ENCODE measurements around the gene SPTBN2.

Gene SPTBN2

DNA sequence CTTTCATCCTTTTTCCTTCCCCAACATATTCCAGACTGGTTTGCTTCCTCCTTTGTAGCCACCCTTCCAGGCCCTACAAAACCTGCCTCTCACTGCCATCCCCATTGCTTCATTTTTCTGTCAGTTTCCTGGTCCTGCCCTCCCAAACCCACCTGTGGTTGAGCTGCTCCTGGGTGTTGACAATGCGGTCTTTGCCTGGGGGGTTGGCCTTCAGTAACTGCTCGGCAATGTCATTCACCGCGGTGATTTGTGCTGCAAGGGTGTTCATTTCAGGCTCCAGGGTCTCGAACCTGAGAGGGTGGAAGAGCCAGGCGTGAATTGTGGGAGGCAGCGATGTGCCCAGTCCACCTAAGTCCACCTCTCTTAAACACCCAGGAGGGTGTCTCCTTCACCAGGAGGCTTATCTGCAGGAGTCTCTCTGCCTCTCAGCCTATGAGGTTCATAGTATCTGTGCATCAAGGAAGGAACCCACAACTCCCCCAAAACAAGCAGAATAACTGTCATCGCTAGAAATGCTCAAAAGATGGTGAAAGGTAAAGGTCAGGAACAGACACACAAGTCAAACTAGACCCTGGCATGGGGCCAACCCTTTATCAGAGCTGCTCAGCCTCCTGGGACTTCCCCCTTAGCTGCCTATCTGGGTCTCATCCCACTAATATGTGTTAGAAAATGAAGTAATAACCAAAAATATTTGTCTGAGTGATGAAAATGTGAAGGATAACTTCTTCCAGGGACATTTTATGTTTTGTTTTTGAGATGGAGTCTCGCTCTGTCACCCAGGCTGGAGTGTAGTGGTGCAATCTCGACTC is 27.4 kb downstream of the SPTBN2 start:
- DNase-seq, result no peak

- no peak for DNase-seq
Measured at GRCh38 chr11:66700742-66701141, 28.3 kb downstream of the SPTBN2 start.

GRCh38 chr11:66700337-66700736 is 28.7 kb downstream of the SPTBN2 start:
- DNase-seq, result no peak

GRCh38 chr11:66698491-66698890 is 30.5 kb downstream of the SPTBN2 start:
- DNase-seq, result no peak

GRCh38 chr11:66697988-66698387 is 31.0 kb downstream of the SPTBN2 start:
- DNase-seq, result no peak

DNA sequence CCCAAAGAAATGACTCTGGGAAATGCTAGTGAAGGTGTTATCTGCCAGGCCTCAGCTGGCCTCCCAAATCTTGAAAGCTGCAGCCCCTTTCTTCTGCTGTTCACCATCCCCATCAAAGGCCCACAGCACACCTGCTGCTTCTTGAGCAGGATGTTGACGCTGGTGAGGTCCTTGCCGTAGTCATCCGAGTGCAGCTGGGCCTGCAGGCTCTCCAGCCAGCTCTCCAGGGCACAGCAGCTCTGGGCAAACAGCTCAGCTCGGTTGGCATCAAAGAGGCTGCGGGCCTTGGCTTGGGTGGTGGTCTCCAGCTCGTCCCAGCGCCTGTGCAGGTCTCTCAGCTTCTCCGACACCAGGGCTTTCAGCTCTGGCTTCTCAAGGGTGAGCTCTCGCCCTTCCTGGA is 32.9 kb downstream of the SPTBN2 start:
- no peak for DNase-seq

DNA sequence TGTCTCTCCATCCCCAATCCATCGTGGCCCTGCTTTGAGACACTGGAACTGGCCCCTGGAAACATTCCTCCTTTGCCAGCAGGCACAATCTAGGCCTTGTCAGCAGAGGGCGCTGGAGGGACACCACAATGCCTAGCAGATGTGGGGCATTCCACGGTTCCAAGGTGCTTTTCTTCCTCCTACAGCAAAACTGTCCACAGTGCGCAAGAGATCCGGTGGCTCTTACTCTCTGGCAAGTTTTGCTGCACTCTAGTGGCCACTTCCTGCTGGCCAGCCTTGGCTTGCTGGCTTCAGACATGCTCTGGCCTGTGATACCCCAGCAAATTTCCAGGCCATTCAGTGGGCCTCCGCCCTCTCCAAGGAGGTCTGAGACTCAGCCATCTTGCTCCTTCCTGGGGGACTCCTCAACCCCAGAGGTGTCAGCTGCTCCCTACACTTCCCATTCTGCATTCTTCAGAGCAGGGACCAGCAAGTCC is 34.2 kb downstream of the SPTBN2 start:
- peak; percentile 61 to 83 (median 69) for DNase-seq

DNA sequence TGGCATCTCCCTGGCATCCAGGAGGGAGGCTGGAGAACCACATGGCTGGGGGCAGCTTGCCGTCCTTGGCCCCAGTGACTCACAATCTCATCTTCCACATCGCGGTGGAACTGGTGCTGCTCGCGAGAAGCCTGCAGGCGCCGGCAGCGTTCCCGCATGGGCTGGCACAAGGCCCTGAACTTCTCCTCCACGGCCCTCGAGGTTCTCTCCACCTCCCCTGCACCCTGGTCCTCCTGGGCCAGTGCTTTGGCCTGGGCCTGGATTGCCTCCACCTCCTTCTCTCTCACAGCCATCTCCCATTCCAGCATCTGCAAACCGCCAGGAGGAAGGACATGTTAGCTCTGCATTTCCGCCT is 35.0 kb downstream of the SPTBN2 start:
- no peak for DNase-seq

DNA sequence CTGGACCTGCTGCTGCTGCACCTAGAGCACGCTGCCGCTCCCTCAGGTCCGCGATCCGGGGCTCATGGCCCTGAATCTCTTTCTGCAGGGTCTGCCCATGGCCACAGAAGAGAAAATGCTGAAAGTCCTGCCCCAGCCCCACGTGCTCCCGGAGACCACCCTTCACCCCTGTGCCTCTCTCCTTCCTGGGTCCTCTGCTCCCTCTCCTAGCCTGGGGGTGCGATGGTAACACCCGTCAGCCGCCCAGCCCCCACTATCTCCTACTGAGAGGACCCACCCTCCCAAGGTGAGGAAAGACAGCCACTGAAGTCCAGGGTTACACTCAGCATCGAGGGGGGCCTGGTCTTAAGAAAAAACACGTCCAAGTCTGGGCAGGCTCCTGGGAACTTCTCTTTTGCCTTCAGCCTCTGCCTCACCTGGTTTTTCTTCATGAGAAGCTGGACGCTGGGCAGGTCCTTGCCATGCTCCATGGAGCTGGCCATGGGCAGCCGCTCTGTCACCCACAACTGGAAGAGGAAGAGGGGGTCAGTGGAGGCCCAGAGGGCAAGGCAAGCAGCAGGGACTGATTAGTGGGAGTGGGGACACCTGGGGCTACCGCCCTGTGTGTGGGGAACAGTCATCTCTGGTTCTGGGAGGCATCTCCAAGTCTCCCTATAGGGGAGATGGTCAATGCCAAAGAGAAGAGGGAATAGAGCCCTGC is 35.5 kb downstream of the SPTBN2 start:
- no peak for DNase-seq

- no peak for DNase-seq
Measured at GRCh38 chr11:66692871-66693331, 36.1 kb downstream of the SPTBN2 start.

- DNase-seq, result no peak
Measured at GRCh38 chr11:66692446-66692845, 36.6 kb downstream of the SPTBN2 start.

DNA sequence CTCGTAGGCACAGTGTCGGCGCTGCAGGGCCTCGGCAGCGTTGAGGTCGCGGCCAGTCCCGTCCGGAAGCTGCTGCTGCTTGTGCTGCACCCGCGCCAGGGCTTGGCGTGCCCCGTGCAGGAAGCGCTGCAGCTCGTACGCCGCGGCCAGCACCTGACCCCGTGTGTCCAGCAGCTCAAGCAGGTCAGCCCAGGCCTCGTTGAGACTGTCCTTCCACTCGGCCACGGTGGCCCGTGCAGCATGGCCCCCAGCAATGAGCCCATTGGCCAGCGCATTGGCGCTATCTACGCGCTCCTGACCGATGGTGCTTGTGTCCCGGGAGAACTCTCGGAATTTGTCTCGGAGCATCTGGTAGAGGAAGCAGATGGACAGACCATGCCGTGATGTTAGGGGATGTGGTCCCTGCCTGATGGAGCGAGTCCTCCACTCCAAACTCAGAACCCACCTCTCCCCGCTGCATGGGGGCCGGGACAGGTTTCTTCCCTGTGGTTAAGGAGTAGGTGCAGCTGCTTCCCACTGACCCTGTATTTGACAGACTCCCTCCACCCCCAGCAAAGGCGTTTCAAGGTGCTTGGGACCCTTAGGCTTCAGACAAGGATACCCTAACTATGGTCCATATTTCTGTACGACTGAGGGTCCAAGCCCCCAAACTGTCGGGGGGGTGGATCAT is 37.6 kb downstream of the SPTBN2 start:
- DNase-seq, result no peak

DNA sequence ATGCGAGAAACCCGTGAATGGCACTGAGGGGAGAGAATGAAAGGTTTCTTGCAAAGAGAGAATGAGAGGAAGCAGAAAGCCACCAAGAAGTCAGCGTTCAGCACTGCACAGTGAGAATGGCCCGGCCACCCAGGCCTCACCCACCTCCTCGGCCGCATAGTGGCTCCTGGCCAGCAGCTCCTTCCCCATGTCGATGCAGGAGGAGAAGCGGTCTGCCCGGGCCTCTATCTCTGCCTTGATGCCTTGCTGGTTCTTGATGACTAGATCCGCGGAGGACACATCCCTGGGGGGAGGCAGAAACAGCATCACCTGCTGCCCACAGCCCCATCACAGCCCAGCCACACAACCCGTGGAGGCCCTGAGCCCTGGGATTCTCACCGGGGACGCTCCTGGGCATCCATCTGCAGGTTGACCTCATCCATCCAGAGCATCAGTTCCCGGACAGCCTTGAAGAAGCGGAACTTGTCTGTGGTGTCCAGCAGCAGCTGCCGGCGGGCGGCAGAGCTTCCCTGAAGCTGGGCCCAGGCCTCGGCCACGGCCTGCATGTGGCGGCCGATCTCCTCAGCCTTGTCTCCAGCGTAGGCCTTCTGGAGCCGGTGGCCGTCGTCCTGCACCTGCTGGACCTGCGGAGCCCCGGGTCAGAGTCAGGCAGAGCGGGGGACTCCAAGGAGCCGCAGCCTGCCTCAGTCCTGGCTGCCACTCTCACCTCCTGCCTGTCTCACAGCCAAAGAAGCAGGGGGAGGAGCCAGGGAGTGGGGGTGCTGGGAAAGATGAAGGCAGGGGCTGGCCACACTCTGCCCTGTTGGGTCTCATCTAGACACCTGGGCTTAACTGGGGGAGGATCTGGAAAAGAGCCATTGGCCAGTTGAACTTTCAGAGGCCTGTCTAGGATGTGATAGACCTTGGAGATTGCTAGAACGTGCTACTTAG is 39.1 kb downstream of the SPTBN2 start:
- DNase-seq, result no peak

DNA sequence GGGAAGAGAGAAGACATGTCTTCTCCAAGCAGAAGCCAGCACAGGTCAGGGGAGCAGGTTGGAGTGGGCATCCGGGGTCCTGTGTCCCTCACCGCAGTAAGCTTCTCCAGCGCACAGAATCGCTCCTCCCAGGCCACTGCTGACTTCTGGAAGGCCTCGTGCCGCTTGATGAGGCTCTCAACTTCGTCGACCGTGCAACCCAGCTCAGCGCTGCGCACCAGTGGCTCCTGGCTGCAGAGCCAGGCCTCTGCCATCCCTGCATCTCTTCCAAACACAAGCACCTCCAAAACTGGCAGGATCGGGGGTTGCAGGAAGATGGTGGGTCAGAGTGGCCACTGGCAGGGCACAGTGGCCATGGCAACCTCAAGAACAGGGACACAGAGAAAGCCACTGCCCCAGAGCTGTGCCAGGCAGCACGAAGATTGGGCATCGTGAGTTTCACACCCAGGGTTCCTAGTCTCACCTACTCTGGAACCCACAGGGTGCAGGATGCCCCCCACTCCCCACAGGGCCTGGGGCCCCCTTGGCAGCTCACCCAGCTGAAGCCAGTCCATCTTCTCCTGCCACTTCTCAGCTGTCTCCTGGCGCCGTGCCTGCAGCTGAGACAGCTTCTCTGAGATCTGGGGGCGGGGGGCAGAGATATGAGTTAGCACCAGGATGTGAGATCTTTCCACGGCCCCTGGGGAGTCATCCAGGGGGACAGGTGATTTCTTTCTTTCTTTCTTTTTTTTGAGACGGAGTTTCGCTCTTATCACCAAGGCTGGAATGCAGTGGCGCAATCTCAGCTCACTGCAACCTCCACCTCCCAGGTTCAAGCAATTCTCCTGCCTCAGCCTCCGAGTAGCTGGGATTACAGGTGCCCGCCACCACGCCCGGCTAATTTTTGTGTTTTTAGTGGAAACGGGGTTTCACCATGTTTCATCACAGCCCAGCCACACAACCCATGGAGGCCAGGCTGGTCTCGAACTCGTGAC is 40.2 kb downstream of the SPTBN2 start:
- DNase-seq, result no peak

- DNase-seq, result no peak
Measured at GRCh38 chr11:66687831-66688281, 41.2 kb downstream of the SPTBN2 start.

DNA sequence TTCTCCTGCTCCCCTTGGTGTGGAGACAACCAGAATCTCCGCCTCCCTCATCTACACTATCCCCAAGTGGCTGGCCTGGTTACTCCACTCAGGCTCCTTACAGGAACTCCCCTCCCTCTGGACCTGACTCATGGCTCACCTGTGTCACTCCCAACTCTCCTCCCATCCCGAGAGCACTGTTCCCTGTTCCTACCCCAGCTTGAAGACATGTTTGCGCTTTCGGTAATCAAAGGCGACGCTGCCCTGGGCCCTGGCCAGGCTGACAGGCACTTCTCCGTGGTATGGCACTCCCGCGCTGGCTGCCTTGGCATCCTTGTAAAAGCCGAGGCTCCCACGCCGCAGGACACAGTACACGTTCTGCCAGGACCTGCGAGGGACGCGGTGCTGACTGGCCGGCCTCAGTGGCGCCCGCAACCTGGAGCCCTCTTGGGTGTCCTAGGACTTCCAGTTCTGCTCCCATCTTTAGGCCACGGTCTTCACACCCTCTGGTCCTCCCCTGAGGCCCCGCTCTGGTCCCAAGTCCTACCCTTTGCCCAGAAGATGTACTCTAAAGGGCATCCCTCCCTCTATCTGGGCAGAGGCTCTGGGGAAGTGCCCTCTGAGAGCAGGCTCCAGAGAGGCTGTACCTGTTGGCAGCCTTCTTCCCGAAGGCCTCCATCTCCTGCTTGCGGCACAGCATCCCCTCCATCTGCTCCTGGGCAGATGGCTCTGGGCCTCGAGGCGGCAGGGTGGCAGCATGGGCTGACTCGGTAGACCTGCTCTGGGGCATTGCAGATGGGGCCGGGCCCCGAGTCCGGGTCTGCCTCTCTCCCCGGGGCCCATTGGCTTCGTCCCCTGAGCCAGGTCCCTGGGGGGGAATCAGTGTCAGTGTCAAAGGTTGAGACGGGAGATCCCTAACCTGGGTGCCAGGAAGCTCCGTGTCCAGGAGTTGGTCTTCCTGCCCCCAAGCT is 41.9 kb downstream of the SPTBN2 start:
- no peak for DNase-seq

DNA sequence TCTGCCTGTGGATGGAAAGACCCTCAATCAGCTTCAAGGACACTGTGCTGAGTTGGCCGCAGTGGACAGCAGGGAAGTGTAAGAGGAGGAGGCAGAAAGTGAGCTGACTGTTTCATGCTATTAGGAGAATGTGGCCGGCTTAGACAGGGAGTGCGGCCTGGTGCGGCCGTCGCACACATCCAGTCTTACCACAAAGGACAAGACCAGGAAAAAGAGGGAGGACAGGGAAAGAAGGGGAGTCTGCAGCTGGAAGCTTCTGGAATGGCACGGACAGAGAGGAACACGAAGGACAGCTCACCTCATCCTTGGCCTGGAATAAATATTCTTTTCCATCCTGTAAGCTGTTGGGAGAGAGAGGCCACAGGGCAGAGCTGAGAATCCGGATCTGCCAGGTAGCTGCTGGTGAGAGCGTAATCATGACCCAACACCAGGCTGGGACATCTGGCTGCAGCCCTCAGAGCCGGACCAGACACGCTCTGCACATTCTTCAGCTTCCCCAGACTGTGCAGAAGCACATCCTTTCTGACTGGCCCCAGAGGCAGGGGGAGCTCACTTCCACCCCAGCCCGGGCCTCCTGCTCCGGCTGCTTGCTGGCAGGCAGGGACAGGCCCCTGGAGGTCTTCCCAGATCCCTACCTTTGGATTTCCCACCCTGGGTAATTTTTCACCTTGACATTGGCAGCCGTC is 42.8 kb downstream of the SPTBN2 start:
- DNase-seq, result no peak

DNA sequence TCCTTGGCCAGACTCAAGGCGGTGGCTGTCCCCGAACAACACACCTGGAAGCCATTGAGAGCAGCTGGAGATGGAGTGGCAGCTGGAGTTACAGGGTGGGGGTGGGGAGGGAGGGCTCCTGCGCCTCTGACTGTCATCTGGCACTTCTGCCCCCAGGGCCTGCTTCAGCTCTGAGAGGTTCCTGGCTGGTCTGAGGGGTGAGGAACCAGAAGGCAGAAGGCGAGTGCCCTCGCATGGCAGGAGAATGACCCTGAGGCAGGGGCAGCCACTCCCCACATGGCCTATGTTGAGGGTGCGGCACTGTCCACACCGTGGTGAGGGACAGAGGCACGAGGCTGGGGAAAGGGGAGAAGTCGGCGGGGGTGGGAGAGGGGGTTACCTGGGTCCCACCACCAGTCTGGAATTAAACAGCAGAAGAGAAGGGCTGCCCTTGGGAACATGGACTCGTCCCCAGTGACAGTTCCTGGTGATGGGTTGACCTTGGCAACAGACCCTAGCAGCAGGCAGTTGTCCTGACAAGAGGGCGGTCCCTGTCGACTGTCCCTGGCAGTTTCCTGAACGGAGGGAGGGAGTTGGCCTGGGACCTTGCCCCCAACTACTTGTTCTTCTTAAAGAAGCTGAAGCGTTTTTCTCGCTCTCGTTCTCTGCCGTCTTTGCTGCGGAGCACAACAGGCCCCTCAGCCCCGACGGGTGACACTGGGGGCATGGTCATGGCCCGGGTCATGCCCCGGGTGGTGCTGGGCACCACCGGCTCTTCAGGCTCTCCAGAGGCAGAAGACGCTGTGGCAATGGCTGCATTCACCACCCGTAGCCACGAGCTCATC is 43.5 kb downstream of the SPTBN2 start:
- DNase-seq, result no peak

All from T-helper 1 cell (primary cell).